HepG2 (cell line): ENCODE measurements around the gene TARS3. TPM values are rescaled to one million over a fixed set of nuclear protein-coding genes. Genes with fewer than 3 reads are reported as not detected.

Source experiments
- ARID4A ChIP-seq: sonication (generic); formaldehyde crosslinking; IDR thresholded peaks from 2 replicates; pipeline ENCODE4 v1.5.0; 2020; ENCODE audit warnings: mild to moderate bottlenecking, missing genetic modification reagents, borderline replicate concordance
- BORCS8-MEF2B ChIP-seq: sonication (generic); formaldehyde crosslinking; IDR thresholded peaks from 2 replicates; pipeline ENCODE4 v1.8.0; 2022; ENCODE audit warnings: mild to moderate bottlenecking, missing genetic modification reagents
- CEBPG ChIP-seq: IDR thresholded peaks from 2 replicates; pipeline ENCODE4 v1.6.1; 2016
- HDAC2 ChIP-seq: sonication (generic); formaldehyde crosslinking; IDR thresholded peaks from 2 replicates; pipeline ENCODE4 v1.4.0; 2020; ENCODE audit warnings: missing genetic modification reagents
- HOXD1 ChIP-seq: sonication (generic); formaldehyde crosslinking; IDR thresholded peaks from 2 replicates; pipeline ENCODE4 v1.5.0; 2020; ENCODE audit warnings: missing genetic modification reagents
- KDM1A ChIP-seq: IDR thresholded peaks from 2 replicates; pipeline ENCODE4 v1.6.1; 2016; ENCODE audit warnings: missing compliant biosample characterization
- MBNL3 ChIP-seq: fragments of 250-450 bp; sonication (Bioruptor Pico); conservative IDR thresholded peaks from 2 replicates; pipeline ENCODE4 v1.8.0; 2022; ENCODE audit warnings: mild to moderate bottlenecking, inconsistent platforms
- RBM39 ChIP-seq: fragments of 200-400 bp; formaldehyde crosslinking; IDR thresholded peaks from one replicate; pipeline ENCODE4 v1.6.1; 2018; ENCODE audit warnings: antibody characterized with exemption, mild to moderate bottlenecking, low read depth, low read length; ENCODE audit not compliant: poor library complexity, severe bottlenecking
- SP2 ChIP-seq: sonication (generic); formaldehyde crosslinking; IDR thresholded peaks from 2 replicates; pipeline ENCODE4 v1.5.1; 2020; ENCODE audit warnings: mild to moderate bottlenecking, missing genetic modification reagents
- U2AF1 ChIP-seq: fragments of 200-400 bp; formaldehyde crosslinking; optimal IDR thresholded peaks from 2 replicates; pipeline ENCODE3; 2017; ENCODE audit warnings: mild to moderate bottlenecking, low read depth, low read length
- USF2 ChIP-seq, 2 experiments: sonication (generic) in 1 of 2; formaldehyde crosslinking in 1 of 2; IDR thresholded peaks; 2 replicates each; pipeline versions ENCODE4 v1.5.1 to v1.6.1; 2011 to 2020; ENCODE audit warnings: borderline replicate concordance in 1 of 2, low read depth in 1 of 2, low read length in 1 of 2, mild to moderate bottlenecking in 1 of 2, missing genetic modification reagents in 1 of 2, moderate library complexity in 1 of 2
- ZMAT3 ChIP-seq: sonication (generic); formaldehyde crosslinking; conservative IDR thresholded peaks from 2 replicates; pipeline ENCODE4 v1.7.0; 2021; ENCODE audit warnings: missing genetic modification reagents
- ZNF230 ChIP-seq: sonication (generic); formaldehyde crosslinking; IDR thresholded peaks from 2 replicates; pipeline ENCODE4 v1.4.0; 2020; ENCODE audit warnings: mild to moderate bottlenecking, missing genetic modification reagents
- ZNF460 ChIP-seq: sonication (generic); formaldehyde crosslinking; IDR thresholded peaks from 2 replicates; pipeline ENCODE4 v1.5.1; 2020; ENCODE audit warnings: missing genetic modification reagents, mild to moderate bottlenecking, borderline replicate concordance
- ZNF691 ChIP-seq: sonication (generic); formaldehyde crosslinking; IDR thresholded peaks from 2 replicates; pipeline ENCODE4 v1.4.0; 2020; ENCODE audit warnings: missing genetic modification reagents, low read depth, mild to moderate bottlenecking, borderline replicate concordance
- ZNF710 ChIP-seq: sonication (generic); formaldehyde crosslinking; IDR thresholded peaks from 2 replicates; pipeline ENCODE4 v1.5.0; 2020; ENCODE audit warnings: mild to moderate bottlenecking, missing genetic modification reagents, borderline replicate concordance
- ZNF740 ChIP-seq: sonication (generic); formaldehyde crosslinking; IDR thresholded peaks from 2 replicates; pipeline ENCODE4 v1.4.0; 2020; ENCODE audit warnings: missing genetic modification reagents
- ZNF883 ChIP-seq: sonication (generic); formaldehyde crosslinking; IDR thresholded peaks from 2 replicates; pipeline ENCODE4 v1.5.1; 2020; ENCODE audit warnings: mild to moderate bottlenecking, missing genetic modification reagents; ENCODE audit errors: not compliant biosample characterization
- polyA plus RNA-seq, 8 experiments: library from polyadenylated mRNA; depleted of rRNA in 3 of 8; stranded (reverse) in 7 of 8; unstranded in 1 of 8; fragments of >200 nt; fragmentation: Illumina TruSeq in 4 of 8; extraction: Trizol in 4 of 8; gene quantifications; 2 replicates each; pipeline versions ENCODE4 v1.2.1 to v1.2.3, GENCODE V29; 2011 to 2016; ENCODE audit warnings: low read depth in 4 of 8, missing spikeins in 1 of 8, mixed read lengths in 1 of 8; ENCODE audit not compliant: insufficient read depth in 1 of 8
- total RNA-seq, 5 experiments: library from RNA; depleted of rRNA; stranded (reverse); fragments of >200 nt; fragmentation: Illumina TruSeq; extraction: Trizol; gene quantifications; 2 replicates each; pipeline ENCODE4 v1.2.3, GENCODE V29; 2016; ENCODE audit warnings: low read depth in 1 of 5

Gene TARS3
- total and polyA plus RNA-seq, 2 of the 13 experiments (the other 11 are each of a cell fraction or from before 2014, with no cell fraction given), result 4.1 to 11.7 TPM

GRCh38 chr15:101723874-101724674, at the start of gene TARS3 (continued):
- TF ChIP-seq USF2 (IDR thresholded peaks at IDR 0.05; ENCODE audit: low read depth, low read length) (no peak), USF2 (CRISPR knock-in tag; IDR thresholded peaks at IDR 0.05; ENCODE audit: borderline replicate concordance) (no peak; the same call in 1 of the 2 replicates), ZNF230 (CRISPR knock-in tag) (peak; percentile 92), SP2 (CRISPR knock-in tag) (peak; percentile 48; the same call in 1 of the 2 replicates), HDAC2 (CRISPR knock-in tag) (no peak; the same call in 1 of the 2 replicates), MBNL3 (no peak), CEBPG (CRISPR knock-in tag) (no peak), ZNF691 (CRISPR knock-in tag) (peak; percentile 92), RBM39 (peak; percentile 52), ZNF460 (CRISPR knock-in tag) (no peak), U2AF1 (no peak), HOXD1 (CRISPR knock-in tag) (0 out of 2 replicates have a peak, but pooled peaks have one; percentile 34), BORCS8-MEF2B (CRISPR knock-in tag) (peak; percentile 99), KDM1A (CRISPR knock-in tag) (no peak), ZMAT3 (CRISPR knock-in tag) (peak; percentile 95), ZNF883 (CRISPR knock-in tag) (peak; percentile 97), ZNF740 (CRISPR knock-in tag) (no peak), ARID4A (CRISPR knock-in tag) (peak; percentile 96), ZNF710 (CRISPR knock-in tag) (peak; percentile 68; the same call in 1 of the 2 replicates)
